HG03045 (cell line): ENCODE measurements around the gene MKNK1.
A peak's percentile ranks its signal among the peaks of the same experiment; 100 is the strongest.
"Not testable (repeated sequence)": the region's sequence is repeated elsewhere in the genome, so short reads cannot be mapped to it uniquely, and the experiment has no call there.

ENCODE experiments used
- ATAC-seq: cut with Tn5 transposase; IDR thresholded peaks from one replicate; pipeline ENCODE4 v1.9.1; 2021; ENCODE audit warnings: mild to moderate bottlenecking, moderate library complexity; ENCODE audit not compliant: unreplicated experiment

The MKNK1 gene

DNA sequence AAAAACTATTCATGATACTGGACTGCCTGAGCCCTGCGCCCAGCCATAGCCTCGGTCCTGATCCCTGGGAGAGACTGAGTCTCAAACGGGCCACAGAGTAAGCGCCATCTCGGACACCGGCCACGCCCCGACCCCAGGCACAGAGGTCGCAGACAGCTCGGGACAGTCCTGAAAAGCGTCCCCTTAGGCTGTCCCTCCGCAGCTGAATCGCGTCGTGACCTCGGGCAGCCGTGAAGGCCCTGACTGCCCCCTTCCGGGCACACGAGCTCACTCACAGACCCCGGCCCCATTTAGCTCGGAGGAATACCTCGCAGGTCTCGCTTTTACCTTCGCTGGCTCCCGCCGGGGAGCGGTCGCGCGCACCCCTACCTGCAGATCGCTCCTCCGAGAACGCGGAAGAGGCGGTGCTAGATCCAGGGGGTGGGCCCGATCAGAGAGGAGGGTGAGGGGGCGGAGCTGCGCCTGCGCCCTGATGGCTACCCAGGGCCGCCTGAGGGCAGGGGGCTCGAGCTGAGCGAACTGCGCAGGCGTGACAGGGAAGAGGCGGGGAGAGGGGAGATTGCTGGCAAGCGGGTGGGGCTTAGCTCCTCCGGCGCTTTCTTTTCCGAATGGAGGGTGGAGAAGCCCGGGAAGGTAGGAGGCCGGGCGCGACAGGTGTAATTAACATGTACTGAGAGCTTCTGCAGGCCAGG, at the start of gene MKNK1:
MKNK1 (minus strand) TSS at position 411 of the 692 bp plus-strand sequence. CDS start 20,941 bp downstream, outside the sequence.
- peak; percentile 92 for ATAC-seq

DNA sequence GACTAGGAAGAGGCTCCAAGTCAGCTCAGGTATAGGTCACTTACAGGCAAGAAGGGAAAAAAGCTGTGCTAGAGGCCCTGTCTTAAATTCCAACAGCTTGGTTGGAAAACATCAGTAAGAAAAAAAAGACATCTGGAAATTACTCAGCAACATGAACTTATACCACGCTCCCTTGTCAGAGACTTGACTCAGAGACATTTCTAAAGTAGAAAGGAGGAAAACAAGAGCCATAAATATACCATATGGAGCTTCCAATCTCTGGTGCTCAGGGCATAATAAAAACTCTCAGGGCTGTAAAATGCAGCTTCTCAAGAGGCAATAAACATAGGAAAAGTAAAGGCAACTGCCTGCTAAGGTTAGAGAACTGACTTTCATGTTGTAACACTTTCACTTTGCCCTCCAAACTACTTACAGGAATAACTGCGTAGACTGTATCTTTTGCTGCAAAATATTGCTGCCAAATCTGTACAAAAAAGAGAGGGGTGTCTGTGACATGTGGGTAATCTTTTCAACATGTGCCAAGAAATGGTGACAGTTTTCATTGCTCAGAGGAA, 49.4 kb upstream of the MKNK1 start:
- ATAC-seq, result no peak

DNA sequence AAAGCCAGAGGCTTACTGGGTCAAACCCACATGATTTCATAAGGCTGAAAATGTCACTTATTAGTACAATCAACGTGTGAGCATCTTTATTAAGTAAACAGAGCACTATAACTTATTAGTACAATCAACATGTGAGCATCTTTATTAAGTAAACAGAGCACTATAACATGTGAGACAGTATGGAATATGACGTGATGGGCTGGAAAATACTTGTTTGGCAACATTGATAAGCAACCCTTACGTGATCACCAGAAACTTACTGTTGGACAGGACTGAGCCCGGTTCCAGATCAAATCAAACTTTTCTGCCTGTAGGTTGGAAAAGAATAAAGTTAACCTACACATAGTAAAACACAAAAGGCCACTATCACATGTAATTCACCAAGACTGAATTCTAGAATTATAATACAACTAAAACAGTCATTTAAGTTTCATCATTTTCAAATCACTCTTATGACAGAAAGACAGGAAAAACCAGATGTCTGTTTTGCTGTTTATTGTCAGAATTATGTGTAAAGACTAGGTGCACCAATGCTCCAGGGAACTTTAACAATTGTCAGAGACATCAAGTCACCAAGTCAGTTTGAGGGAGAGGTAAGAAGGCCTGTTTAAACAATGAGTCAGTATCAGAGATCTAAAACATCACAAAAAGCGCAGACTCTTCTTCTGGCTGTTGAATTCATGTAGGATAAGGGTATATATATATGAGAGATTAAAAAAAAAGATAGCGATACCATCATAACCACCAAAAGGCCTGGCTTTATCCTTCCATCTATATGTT, 48.4 kb upstream of the MKNK1 start:
- ATAC-seq, result no peak

DNA sequence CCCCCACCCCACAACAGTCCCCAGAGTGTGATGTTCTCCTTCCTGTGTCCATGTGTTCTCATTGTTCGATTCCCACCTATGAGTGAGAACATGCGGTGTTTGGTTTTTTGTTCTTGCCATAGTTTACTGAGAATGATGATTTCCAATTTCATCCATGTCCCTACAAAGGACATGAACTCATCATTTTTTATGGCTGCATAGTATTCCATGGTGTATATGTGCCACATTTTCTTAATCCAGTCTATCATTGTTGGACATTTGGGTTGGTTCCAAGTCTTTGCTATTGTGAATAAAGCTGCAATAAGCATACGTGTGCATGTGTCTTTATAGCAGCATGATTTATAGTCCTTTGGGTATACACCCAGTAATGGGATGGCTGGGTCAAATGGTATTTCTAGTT, 47.1 kb upstream of the MKNK1 start:
- ATAC-seq, result not testable (repeated sequence)

DNA sequence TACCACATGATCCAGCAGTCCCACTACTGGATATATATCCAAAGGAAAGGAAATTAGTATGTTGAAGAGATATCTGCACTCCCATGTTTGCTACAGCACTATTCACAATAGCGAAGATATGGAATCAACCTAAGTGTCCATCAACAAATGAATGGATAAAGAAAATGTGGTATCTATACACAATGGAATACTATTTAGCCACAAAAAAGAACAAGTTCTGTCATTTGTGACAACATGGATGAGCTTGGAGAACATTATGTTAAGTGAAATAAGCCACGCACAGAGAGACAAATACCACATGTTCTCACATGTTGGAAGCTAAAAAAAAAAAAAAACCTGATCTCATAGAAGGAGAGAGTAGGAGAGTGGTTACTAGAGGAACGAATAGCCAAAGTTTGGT, 46.4 kb upstream of the MKNK1 start:
- ATAC-seq, result no peak

DNA sequence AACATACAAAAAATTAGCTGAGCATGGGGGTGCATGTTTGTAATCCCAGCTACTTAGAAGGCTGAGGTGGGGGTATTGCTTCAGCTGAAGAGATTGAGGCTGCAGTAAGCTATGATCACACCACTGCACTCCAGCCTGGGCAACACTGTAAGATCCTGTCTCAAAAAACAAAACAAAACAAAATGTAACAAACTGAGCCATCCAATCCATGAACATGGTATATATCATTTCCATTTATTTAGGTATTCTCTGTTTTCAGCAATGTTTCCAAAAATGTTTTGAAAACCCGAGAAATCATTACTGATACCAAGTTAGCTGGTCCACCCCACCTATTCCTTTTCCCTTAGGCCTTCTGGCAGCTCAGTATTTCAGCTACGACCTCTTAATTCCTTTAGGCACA, 45.7 kb upstream of the MKNK1 start:
- no peak for ATAC-seq

DNA sequence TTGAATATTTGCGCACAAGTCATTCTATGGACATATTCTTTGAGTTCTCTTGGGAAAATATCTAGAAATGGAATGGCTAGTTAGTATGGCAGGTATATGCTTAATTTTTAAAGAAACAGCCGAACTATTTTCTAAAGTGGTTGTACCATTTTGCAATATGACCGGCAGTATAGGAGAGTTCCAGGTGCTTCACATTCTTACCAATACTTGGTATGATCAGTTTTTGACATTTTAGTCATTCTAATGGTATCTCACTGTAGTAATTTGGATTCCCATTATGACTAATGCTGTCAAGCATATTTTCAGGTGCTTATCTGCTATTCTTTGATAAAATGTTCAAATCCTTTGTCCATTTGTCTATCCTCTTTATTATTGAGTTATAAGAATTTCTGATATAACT, 43.5 kb upstream of the MKNK1 start:
- no peak for ATAC-seq

DNA sequence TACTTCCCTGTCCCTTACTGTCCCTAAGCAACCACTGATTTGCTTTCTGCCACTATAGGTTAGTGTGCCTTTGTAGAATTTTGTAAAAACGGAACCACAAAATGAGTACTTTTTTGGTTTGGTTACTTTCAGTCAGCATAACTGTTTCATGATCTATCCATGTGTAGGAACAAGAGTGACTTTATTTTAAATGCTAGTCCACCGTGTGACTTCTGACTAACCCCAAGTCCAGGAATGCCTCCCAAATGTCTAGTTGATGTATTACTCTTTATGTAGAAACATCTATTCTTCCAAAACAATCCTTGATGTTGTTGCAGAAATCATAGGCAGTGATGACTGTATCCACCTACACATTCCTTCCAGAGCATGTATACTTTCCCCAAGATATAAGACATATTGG, 42.8 kb upstream of the MKNK1 start:
- ATAC-seq, result no peak

DNA sequence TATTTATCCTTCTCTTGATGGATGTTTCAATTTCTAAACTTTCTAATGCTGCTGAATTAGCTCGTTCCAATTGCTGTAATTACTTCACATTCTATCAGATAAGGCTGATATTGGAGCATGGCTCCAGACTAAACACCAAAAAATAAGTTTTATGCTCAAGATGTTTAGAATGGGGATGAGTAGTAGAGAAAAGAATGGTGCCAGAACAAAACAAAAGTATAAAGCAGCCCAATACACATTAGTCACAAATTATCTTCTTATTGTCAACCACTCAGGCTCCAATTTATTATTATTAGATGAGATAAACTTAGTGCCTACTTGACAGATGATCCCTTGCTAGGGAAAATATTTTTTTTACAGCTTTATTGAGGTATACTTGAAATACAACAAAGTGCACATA, 42.3 kb upstream of the MKNK1 start:
- no peak for ATAC-seq

DNA sequence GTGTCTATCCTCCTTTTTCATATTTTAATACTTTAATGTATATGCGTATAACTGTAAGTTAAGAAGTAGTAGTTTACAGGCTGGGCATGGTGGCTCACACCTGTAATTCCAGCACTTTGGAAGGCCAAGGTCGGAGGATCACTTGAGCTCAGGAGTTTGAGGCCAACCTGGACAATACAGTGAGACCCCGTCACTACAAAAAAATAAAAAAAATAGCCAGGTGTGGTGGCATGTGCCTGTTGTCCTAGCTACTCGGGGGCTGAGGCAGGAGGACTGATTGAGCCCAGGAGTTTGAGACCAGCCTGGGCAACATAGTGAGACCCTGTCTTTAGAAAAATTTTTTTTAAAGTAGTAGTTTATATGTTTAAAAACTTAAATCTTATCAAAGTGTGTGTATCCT, 41.7 kb upstream of the MKNK1 start:
- ATAC-seq, result no peak

DNA sequence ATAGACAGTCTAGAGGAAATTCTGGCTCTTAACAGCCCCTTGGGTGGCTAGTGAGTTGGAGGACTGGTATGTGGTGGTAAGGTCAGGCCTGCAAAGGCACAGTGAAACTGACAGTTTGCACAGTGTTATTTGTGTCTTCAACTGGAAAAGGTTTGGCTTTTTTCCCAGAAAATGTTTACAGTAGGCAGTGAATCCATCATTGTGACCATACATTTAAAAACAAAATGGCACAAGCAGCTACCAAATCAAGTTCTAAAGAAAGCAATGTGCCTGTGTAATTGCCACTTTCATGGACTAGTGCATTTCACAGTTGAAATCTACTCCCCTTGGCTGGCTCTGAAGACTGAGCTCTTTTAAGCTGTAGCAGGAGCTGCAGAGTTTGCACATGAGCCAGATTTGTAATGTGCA, 39.3 kb upstream of the MKNK1 start:
- ATAC-seq, result no peak

DNA sequence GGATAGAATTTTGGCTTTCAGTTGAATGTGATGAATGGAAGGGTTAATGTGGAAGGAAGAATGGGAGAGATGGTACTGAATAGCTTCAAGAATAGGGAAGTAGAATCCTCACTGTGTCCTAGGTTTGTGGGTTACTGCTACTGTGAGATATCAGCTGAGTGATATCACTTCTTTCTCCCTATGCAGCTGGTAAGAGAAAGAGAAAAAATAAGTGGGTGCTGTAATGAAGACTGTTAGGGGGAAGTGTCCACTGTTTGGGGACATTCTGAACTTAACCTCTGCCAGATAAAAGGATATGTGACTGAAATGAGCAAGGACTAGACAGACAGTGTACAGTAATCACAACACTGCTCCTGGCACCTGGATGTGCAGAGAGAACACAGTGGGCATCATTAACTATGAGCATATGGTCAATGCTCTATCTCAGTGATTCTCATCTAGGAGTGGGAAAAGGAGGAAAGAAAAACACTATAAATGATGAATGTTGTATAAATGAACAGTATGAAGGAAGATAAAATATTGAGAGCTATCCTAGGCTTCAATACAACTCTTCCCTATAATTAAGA, 38.1 kb upstream of the MKNK1 start:
- no peak for ATAC-seq

DNA sequence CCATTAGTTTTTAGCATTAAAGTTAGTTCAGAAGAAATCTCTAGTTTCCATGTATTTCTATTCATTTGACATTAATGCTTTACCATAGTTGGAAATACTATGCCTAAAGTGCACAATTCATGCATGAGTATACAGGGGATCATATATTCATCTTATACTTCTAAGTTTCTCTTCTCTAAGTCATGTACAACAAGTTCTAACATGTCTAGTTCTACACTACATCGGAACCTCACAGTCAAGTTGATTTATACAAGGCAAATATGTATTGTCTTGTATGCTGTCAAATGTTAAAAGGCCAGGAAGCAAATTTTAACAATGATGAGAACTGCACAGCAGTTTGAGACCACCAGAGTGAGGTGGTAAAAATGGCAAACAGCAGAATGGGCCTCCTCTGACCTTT, 35.5 kb upstream of the MKNK1 start:
- no peak for ATAC-seq

DNA sequence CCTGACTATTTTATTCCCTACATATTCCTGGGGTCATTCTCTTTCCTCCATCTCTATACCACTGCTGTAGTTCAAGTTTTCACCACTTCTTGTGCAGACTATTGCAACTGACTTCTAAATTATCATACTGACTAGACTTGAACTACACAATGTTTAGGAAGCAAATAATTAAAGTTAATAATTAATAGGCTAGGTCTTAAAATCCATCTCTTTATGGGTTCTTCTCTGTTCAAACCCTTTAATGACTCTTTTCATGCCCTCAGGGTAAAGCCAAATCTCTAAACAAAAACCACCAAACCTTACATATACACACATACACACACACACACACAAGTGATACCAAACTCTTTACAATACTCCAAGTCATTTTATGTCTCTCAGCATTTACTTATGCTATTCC, 34.9 kb upstream of the MKNK1 start:
- no peak for ATAC-seq

DNA sequence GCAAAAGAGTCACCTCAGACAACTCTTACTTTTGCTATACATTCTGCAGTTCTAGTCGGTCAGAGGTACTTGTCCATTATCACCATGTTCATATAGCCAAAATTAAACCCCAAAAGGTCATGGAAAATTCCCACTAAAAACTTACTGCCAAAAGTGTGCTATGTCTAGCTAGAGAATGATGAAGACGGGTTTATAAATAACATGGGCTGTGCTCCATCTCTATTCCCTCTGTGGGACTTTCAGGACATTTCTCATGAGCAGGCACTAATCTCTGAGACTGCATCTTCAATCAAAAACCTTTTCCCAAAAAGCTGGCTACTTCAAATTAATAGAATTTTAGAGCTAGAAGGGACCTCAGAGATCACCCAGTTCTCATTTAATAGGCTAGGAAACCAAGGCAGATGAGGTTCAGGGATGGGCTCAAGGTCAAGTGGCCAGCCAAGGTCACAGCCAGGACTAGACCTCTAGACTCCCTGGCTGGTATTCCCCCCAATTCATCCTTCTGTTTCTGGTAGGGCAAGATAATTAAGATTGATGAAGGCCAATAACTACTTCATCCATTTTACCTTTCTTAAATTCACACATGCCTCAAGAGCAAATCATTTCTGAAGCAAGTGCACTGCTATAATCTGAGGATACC, 33.5 kb upstream of the MKNK1 start:
- no peak for ATAC-seq

DNA sequence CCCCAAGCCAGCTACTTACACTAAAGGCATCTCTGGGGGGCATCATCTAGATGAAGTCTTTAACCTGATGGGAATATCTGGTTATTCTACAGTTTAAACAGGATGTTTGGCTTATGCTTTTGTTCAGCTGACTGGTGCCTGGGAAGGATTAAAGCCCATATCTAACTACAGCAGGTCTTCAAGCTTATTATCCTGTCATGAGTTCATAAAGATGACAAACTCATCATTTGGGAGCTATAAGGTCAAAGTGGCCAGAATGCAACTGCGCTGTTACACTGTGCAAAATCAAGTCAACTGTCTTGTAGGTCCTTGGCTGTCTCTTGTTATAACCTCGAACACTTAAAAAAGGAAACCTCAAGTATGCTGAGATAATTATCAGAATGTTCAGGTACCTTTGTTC, 31.1 kb upstream of the MKNK1 start:
- ATAC-seq, result no peak

DNA sequence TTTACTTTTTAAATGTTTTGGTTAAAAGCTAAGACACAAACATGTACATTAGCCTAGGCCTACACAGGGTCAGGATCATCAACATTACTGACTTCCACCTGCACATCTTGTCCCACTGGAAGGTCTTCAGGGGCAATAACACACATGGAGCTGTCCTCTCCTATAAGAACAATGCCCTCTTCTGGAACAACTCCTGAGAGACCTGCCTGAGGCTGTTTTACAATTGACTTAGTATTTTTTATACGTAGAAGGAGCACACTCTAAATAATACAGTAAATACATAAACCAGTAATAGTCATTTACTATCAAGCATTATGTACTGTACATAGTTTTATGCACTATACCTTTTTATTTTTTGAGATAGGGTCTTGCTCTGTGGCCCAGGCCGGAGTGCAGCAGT, 26.7 kb upstream of the MKNK1 start:
- no peak for ATAC-seq

DNA sequence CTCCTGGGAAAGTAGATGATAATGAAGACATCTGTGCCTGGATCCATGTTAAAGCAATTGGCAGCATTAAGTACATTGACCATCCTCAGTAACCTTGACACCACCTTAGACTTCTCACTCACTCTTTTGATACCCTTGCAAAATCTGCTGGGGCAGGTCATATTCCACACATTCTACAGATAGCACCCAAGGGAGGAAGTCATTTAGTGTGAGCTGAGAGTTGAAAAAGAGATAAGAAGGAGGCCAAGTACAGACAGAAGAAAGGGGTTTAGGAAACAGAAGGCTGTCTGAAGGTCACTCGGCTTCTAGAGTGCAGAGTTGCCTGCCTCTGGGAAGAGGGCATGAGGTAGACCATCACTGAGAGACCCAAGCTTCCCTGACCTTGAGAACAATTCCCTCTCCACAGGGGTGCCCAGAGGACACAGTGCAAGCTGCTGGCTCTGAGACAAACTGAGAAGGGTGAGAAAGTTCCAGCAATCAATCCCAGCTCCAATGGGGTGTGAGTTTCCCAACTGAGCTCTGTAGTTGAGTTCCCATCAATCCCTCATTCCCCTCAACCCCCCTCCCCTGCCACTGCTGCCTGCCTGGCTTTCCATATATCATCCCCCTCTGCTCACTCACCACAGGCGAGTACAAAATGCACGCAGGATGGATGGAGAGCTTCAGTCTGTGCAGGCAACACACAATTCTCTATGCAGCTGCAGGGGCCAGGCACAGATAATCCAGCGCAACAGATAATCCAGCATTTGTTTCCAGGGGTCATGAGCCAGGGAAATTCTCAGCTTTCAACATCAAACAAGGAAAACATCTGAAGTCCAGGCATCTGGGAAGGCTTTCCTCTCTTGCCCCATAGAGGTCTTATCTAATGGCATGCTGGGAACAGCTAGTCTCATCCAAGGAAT, 19.9 kb upstream of the MKNK1 start:
- ATAC-seq, result no peak

DNA sequence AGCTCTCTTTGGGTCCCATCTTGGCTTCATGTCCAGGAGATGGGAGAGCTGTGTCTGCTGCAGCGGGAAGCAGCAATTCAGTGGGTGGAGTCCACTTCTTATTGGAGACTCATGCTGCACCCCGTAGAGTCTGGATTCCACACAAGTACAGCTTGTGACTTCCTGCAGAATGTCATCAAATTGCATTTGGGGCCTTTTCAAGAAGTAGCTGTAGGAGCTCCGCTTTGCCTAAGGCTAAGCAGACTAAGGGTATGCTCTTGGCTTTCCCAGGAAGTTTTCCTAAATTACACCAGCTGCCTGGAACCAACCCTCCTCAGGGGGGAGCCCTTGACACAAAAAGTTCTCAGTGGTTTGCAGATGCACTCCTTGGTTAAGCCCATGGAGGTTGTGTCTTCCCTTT, 18.3 kb upstream of the MKNK1 start:
- no peak for ATAC-seq

DNA sequence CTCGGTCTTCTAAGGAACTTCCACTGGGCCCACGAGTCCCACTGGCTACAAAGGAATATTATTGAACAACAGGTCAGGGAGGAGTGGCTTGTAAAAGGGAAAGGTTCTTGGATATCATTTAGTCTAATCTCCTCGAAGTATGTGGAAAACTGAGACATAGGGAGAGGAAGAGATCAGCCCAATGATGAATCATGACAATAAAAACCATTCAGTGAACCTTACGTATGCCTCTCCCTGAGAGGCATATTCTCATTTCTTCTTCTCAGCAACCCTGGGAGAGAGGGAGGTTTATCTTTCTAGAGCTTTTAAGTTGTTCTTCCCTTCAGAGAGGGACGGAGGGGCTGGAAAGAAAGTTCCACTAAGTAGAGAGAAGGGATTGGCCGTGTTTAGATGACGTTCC, 17.9 kb upstream of the MKNK1 start:
- no peak for ATAC-seq
